ENCODE measurements around the gene NGB.

GRCh38 chr14:77242752-77243151, 28.3 kb downstream of the NGB start:
- TF ChIP-seq POLR2A (IDR thresholded peaks at IDR 0.05; ENCODE audit: borderline replicate concordance, extremely low read depth, insufficient read depth, insufficient read length) (no peak), CTCF (IDR thresholded peaks at IDR 0.05 in 2 of 3, conservative IDR thresholded peaks at IDR 0.05 in 1 of 3; ENCODE audit: borderline replicate concordance in 1 of 3, insufficient read depth in 1 of 3, low read depth in 2 of 3, low read length in 2 of 3) (no peak), CEBPB (IDR thresholded peaks at IDR 0.05; ENCODE audit: low read depth) (no peak), JUND (IDR thresholded peaks at IDR 0.05) (no peak), EZH2 (IDR thresholded peaks at IDR 0.05) (no peak), TCF7L2 (IDR thresholded peaks at IDR 0.05; ENCODE audit: borderline replicate concordance, extremely low read depth, insufficient read depth, insufficient read length) (no peak), POLR2AphosphoS5 (IDR thresholded peaks at IDR 0.05; ENCODE audit: low read depth, low read length) (no peak), SRF (IDR thresholded peaks at IDR 0.05; ENCODE audit: low read depth) (no peak), MAX (IDR thresholded peaks at IDR 0.05) (no peak), ATF3 (IDR thresholded peaks at IDR 0.05) (no peak), EGR1 (IDR thresholded peaks at IDR 0.05; ENCODE audit: low read depth) (no peak), SIN3A (IDR thresholded peaks at IDR 0.05; ENCODE audit: low read depth) (no peak), ZNF274 (IDR thresholded peaks at IDR 0.05; ENCODE audit: low read depth, low read length) (no peak)
- TF ChIP-seq, protein P1, sequence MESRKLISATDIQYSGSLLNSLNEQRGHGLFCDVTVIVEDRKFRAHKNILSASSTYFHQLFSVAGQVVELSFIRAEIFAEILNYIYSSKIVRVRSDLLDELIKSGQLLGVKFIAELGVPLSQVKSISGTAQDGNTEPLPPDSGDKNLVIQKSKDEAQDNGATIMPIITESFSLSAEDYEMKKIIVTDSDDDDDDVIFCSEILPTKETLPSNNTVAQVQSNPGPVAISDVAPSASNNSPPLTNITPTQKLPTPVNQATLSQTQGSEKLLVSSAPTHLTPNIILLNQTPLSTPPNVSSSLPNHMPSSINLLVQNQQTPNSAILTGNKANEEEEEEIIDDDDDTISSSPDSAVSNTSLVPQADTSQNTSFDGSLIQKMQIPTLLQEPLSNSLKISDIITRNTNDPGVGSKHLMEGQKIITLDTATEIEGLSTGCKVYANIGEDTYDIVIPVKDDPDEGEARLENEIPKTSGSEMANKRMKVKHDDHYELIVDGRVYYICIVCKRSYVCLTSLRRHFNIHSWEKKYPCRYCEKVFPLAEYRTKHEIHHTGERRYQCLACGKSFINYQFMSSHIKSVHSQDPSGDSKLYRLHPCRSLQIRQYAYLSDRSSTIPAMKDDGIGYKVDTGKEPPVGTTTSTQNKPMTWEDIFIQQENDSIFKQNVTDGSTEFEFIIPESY (IDR thresholded peaks at IDR 0.05; ENCODE audit: extremely low read depth, insufficient replicate concordance, low read length) = no peak

Data from HCT116 (cell line).